ENCODE data around the gene CYP19A1.

CYP19A1 gene

DNA sequence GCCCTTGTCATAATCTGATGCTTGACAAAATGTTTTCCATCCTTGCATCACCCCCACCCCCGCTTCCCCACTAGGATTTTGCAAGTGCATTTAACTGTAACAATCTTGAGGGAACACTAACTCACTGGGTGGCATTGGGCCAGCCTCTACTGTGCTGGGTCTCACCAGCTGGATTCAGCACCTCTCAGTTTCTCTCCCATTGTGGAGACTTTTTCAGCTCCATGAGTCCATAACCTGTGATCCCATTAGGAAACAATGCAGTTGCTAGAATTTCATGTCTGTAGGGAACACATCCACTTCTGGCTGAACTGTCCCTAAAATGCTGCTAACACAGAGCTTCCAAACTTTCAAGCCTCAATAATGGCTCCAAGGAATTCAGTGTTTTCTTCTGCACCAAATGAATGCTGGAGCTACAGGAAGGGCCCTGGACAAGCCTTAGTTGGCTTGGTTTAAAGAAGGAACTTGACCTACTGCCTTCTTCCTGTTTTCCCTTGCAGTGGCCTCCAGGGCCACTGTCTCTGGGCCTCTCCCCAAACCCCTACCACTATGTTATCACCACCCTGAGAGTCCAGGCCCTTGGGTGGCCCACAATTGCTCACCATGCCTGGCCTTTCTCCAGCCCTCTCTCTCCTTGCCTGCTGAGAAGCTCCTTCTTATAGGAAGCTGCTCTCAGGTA, 15.6 kb downstream of the CYP19A1 start:
- DNase-seq: no peak

DNA sequence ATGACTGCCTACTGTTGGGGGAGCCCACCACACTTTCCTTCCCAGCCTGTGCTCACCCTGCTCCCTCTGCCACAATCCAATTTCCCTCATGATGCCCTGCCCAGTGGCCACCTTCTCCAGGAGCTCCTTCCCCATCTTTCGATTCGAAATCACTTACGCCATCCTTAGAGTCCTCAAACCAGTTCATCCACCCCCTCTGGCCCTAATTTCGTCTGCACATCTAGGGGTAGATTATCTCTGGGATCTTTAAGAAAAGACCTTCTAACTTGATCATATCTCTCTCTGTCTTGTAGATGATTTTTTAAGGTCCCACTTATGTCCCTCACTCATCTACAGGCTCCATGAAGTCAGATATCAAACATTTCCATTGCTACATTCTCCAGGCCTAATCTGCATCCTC, 17.1 kb downstream of the CYP19A1 start:
- no peak for DNase-seq

DNA sequence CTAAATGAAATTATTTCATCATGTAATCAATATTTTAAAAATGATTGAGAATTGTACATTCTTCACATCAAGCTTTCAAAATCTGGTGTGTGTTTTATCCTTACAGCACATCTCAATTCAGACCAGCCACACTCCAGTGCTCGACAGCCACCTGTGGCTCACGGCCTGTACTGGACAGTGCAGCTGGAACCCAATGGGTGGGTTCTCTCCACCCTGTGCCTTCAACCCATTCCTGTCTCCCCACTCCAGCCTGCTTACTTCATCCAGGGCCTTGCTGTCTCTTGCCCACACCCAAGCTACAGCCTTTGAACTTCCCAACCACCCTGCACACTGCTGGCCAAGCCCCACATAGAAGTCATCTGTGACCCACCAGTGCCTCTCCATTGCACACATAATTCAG, 17.6 kb downstream of the CYP19A1 start:
- DNase-seq: no peak

DNA sequence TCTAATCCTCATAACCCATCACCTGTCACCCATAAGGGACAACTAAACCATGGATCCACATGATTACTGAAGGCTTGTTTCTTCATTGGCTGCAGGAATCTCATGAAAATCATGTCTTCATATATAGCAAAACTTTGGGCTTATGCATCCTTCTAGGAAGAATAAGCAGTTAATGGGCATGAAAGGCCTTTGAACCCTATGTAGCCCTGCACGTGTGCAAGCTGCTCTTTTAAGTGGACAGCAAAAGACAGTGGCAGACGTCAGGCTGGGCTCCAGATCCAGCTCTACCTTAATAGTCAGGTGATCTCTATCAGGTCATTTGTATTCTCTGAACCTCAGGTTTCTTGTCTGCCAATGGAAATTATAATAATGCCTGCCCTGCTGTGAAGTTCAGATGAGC, 18.9 kb downstream of the CYP19A1 start:
- DNase-seq: no peak

DNA sequence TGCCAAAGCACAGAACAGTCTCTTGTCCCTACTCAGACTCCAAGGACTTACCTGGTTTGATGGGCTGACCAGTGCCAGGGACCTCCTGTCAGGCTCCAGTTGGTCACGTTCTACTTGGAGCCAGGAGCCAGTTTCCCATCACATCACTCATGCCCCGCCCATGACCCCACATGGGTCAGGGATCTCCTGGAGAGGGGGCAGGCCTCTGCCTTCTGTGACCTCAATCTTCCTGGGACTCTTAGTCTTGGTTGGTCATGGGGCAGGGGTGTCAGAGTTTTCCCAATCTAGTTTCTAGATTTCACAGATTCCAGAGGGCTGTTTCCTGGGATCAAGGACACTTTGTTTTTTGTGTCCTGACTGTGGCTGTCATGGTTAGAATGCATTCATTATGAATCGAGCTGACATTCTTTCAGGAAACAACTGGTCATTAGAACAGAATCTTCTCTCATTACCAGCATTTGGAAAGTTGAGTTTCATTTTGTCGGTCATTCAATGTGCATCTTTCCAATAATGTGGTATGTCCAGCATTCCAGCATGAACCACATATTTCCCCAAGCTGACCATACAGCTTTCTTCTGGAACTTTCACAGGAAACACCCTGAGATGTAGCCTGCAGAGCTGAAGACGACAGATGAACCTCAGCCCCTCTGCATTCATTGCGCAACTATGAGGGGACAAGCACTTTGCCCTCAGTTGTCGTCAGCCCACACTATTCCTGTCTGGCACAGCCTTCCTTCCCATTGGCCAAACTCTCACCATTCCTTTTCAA, 19.8 kb downstream of the CYP19A1 start:
- no peak for DNase-seq

DNA sequence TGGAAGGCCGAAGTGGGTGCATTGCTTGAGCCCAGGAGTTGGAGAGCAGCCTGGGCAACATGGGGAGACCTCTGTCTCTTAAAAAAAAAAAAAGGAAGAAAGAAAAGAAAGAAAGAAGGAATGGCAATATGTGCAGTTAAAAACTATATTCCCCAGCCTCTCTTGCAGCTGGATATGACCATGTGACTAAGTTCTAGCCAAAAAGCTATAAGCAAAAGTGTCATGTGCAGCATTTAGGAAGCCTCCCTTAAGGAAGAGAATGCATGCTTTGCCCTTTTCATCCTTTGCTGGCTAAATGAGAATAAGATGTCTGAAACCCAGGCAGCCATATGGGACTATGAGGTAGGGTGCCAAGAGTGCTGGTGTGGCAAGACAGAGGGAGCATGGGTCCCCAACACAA, 21.8 kb downstream of the CYP19A1 start:
- DNase-seq: no peak

DNA sequence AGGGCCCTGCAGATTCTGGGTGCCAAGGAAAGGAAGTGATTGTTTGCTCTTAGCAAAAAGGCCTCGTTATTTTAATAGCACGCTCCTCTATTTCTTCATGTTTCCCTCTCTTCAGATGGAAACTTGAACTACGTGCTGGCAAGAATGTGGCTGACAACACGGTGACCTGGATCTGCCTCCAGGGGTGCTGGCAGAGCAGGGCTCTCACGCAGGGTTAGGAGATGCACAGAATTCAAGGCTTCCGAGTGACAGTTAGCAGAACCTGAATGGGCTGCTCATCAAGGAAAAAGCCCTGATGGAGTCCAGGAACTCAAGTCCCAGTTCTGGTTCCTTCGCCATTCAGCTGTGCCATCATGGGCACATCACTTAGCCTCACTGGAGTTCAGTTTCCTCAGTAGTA, 22.7 kb downstream of the CYP19A1 start:
- DNase-seq: no peak

DNA sequence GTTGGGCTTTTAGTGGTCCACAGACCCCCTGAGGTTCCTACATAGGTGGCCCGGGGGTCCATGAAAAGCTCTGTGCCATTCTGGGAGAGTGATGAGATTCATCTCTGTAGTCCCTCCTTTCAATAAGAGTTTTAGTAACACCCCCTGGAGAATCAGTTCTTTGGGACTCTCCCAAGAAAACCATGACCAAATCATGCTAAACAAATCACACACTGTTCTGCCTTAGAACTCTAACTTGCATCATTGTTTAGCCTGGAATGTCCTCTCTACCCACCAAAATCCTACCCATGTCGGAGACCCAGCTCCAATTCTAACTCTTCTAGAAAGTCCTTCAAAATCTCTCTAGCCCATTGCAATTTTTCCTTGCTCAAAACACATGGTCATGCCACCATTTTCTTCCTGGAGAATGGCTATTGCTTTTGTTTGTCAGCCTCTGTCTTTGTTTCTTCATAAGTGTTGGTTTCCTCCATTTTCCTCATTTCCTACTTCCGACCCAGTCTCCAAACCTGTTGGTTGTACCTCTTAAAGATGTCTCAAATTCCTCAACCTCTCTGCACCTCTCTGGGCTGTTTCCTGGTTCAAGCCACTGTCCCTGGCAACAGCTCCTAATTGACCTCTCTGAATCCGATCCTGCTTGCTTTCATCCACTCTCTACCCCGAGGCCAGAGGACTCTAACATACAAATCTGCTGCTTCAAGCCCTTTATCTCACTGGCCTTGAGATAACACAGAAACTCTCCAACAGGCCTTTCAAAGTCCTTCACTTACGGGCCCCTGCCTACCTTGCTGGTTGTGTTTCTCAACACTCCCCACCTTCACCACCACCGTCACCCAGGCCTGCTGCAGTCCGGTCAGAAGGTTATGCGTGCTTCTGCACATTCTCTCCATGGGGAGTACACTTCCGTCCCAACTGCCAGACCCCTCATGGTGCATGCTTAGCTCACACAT, 23.7 kb downstream of the CYP19A1 start:
- no peak for DNase-seq

DNA sequence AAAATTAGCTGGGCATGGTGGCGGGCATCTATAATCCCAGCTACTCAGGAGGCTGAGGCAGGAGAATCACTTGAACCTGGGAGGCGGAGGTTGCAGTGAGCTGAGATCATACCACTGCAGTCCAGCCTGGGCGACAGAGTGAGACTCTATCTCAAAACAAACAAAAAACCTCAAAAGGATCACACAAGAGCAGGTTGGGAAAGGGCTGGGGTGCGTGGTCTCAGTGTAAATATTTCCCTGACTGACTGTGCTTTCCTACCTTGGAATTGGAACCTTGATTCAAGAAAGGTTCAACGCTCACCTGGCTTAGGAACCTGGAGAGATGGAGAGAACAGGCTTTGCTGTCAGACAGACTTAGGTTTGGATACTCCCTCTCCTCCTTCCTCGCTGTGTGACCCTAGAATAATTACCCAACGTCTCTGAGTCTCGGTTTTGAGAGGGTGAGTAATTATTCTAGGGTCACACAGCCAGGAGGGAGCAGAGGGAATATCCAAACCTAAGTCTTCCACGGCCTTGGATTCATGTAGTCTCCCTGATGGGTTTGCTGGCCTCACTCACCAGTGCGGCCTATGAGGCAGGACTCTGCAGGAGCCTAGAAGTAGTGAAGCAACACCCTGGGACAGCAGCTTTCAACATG, 24.6 kb downstream of the CYP19A1 start:
- DNase-seq: no peak

DNA sequence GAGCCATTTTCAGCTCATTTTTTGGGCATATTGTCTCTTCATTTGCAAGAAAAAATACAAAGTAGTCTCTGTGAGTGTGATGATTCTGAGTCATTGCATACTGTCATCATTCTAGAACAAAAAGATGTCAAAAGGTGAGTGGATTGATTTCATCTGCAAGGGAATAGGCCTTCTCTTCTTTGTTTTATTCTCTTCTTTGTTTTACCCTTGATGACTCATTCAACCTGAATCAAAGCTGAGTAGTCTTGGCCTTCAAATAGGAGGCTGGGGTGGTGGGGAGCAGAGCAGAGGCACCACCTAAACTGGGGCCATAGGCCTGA, 25.4 kb downstream of the CYP19A1 start:
- no peak for DNase-seq

DNA sequence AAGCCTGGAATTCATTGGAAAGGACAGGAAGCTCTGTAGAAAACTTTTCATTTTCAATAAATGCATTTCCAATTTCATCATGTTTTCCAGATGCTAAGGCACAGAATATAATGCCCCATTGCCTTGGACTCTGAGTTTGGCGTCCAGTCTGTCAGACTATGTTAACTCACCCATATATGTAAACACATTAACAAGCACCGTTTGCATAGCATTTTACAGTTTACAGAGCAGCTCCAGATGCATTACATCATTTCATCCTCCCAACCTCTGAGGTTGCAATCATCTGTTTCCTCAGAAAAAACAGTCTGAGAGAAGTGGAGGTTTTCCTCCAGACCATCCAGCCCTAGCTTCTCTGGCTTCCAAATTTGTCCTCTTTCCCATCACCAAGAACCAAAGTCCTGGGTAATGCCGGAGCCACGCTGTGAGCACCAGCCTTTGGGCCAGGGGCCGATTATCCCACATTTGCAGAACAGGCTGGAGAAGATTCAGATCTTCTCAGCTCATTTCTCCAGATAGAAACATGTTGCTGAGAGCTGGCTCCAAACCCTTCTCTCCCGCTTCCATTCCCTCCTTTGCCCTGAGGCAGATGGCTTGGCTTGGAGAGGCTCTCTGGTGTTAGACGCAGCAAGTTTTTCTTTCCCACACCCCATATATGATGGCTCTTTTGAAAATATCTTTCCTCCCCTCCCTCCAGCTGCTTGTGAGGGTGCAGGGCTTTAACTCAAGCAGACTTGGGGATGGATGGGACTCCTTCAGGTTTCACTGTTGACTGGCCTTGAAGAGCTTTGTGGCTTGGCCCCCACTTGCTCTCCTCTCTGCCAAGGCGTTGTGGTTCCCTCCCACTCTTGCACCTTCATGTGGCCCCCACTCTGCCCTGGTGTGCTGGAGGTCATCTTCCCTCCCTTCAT, 26.0 kb downstream of the CYP19A1 start:
- no peak for DNase-seq

DNA sequence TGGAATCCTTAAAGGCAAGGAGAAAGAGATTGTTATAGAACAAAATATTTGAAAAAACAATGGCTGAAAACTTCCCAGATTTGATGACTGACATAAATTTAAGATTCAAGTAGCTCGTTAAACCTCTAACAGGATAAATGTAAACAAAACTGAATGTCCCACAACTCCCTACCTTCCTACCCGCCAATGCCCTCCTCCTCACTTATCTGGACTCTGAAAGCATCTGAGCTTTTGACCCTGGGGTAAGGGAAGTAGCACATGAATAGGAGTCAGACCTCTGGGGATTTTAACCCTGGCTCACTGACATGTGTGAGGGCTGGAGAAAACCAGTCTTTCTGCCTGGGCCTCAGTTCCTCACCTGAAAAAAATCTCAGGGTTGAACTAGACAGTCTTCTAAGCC, 26.9 kb downstream of the CYP19A1 start:
- no peak for DNase-seq

DNA sequence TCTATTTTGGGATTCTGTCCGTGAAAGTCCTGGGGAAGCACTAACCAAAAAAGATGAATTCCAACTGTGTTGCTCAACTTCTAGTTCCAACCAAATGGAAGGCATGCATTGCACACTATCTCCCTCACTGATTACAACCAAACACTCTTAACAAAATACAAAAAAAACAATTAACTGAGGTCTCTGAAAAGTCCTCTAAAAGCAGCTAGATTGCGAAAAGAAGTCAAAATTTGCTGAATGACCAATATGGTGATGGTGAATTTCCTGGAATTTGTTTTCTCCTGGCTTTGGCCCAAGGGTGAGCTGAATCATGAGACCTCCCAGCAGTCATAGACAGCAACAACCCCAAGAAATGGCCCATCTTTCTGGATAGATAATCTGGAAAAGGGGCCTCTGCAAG, 28.3 kb downstream of the CYP19A1 start:
- no peak for DNase-seq

DNA sequence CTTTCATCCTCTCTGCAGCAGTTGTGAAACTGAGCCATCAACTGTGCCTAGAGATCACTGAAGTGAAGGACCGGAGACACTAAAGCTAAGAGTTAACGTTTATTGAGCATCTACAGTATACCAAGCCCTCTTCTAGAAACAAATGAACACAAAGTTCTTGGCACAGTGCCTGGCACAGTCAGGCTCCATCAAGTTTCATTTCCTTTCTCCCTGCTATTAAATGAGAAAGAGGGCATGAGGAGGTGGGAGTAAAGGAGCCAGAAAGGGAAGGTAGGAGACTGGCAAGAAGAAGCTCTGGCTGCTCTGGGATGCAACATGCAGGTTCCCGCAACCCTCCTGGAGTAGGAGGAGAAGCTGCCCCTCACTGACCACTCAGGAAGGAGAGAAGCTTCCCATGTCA, 30.6 kb downstream of the CYP19A1 start:
- DNase-seq: no peak

DNA sequence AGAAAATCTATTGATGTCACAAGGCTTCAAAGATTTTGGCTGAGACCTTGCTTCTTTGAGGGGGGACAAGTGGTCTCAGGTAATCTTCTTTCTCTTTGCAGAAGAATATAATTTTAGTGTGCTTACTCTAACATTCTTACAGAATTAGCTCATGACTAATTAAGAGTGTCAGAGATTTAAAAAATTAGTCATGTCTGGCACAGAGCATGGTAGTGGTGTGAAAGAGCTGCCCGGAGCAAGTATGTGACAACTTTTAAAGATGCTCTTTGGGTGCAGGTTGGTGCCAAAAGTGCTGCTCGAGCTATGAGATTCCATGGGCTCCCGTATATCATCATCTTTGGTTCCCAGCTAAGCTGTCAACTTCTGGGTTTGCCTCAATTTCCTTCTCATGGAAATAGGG, 31.1 kb downstream of the CYP19A1 start:
- DNase-seq: no peak

DNA sequence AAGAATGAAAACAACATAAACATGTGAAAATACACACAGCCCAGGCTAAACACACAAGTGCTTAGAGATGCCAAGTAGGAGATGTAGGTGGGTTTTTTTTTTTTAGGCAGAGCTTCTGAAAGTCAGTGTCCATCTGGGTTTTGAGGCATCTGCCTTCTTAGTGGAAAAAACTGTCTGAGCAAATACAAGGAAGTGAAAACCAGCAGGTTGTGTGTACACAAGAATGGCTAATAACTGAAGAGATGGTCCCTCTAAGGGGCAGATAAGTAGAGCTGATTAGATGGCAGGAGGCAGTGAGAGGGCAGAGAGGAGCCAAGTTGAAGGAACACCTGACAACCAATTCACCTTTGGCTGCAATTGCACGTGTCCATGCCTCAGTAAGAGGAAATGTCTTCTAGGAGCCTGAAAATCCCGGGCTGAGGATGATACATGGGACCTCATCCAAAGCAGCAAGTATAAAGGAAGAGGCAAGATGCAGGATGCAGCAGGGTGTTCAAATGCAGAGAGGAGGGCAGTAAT, 34.9 kb downstream of the CYP19A1 start:
- DNase-seq: no peak

DNA sequence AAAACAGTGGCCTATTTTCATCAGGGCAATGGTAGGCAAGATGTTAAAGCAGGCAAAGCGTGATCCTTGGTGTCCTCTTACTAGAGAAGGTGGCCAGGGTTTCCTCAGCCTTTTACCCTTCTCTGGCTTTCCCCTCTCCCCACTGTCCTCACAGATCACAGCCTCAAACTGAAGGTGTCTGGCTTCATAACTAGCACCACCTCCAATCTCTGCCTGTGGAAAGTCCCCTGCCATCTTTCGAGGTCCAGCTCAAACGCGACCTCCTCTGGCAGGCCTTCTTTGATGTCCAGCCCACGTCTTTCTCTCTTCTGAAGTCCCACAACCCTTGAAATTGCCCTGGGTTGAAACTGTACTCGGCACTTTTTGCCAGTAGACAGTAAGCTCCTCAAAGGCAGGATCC, 35.9 kb downstream of the CYP19A1 start:
- DNase-seq: no peak

DNA sequence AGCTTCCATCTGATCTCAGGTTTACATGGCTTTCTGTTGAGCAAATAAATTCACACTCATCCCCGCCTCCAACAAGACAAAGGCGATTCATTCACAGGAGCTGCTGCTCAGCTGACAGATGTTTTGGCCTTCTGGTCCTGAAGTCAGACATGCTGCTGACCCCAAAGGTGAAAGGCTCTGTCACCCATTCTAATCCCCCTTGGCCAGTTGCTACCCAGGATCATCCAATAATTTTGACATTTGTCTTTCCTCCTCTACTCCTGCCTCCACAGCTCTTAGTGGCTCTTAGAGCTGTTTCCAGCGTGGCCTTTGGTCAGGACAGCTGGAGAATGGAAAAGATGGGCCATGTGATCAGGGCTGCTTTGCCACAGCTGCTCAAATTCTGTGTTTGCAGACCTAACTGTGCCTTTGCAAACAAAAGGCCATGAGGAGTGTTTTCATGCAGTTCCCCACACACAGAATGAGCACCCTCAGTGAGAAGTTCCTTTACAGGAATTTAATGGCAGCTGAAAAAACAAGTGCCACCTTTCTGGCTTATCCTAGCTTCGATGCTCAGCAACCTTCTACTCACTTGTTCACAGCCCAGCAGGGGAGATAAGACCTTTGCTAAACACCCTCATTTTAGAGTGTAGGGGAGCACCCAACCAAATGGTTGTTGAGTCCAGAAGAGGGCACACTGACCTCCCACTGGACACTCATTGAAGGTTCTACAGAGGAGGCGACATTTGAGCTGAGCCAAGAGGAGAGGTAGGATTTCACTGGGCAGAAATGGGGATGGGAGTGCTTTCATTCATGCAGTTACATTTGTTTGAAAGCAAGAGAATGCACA, 39.0 kb downstream of the CYP19A1 start:
- no peak for DNase-seq

DNA sequence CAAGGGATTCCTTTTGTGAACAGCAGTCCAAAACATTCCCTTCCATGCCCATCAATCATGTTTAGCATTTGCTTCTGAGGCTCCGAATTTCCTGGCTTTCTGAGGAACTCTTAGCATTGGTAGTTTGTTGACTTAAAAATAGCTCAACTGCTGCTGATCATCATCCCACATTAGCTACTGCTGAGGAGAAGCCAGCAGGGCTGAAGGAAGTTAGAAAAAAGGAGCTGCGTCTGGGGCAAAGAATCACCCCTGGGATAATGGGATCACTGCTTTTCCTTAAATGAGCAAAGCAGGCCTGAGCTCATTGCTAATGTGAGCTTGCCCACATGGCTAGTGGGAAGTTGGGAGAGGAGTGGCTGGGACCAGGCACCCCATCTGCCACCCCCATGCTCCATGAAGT, 39.8 kb downstream of the CYP19A1 start:
- DNase-seq: no peak

DNA sequence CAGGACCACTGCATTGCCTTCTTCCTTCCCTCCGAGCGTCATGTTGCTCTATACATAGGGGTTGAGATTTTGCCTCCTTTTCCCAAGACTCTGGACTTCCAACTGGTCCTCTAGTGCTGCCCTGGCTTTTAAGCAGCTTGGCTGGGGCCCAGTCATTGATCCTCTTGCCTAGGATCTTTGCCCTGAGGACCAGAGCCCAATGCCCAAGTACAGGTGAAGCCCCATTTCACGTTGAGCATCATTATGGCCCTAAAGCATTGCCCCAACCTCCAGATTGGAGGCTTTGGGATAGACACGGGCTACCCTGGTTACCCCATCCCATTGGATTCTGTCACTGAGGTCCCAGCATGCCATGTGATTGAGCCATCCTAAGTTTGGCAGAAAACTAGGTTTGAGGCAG, 47.7 kb downstream of the CYP19A1 start:
- no peak for DNase-seq

DNA sequence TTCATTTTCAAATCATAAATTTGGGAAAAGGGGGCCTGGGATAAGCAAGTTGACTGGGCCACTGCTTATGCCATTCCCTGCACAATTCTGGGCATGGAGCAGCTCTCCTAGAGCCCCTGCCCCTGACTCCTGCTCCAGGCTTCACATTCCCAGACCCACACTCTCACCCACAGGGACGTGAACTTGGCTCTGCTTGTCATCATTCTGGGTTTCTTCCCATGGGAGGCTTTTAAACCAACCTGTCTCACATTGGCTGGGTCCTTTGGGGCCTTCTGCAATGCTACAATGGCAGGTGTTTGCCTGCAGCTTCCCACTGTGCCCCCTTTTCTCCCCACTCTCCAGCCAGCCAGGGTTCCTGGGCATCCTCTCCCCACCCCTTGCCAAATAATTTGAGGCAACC, 49.1 kb downstream of the CYP19A1 start:
- no peak for DNase-seq
